Cardiac muscle cell (in vitro differentiated cells and primary cell): ENCODE data around the gene NUBP2. TPM values are rescaled to one million over a fixed set of nuclear protein-coding genes. Genes with fewer than 3 reads are reported as not detected.
A peak's percentile ranks its signal among the peaks of the same experiment; 100 is the strongest.

Experiments
- DNase-seq, 2 donors: peaks; one replicate each; pipeline versions ENCODE4 v3.0.0 to v3.0.0-alpha.2; 2010 to 2017; ENCODE audit warnings: low read depth in 1 of 2, low spot score in 1 of 2
- H3K27ac ChIP-seq: fragments of 200-600 bp; sonication (generic); 2 replicates; pipeline ENCODE4 v1.5.1; 2016
- H3K27me3 ChIP-seq: fragments of 200-600 bp; sonication (generic); 2 replicates; pipeline ENCODE4 v1.6.0; 2016; ENCODE audit warnings: control low read depth
- H3K36me3 ChIP-seq: fragments of 200-600 bp; sonication (generic); 2 replicates; pipeline ENCODE4 v1.5.1; 2016; ENCODE audit warnings: control low read depth
- H3K4me1 ChIP-seq: fragments of 200-600 bp; sonication (generic); 2 replicates; pipeline ENCODE4 v1.8.1; 2017; ENCODE audit warnings: low read depth, mild to moderate bottlenecking, mixed run types
- H3K4me3 ChIP-seq: fragments of 200-600 bp; sonication (generic); 2 replicates; pipeline ENCODE4 v1.5.1; 2016; ENCODE audit warnings: mild to moderate bottlenecking
- H3K9me3 ChIP-seq: fragments of 200-600 bp; sonication (generic); 2 replicates; pipeline ENCODE4 v1.5.1; 2017; ENCODE audit warnings: low read depth, mild to moderate bottlenecking, control low read depth
- CTCF ChIP-seq: IDR thresholded peaks from 2 replicates; pipeline ENCODE4 v1.5.1; 2012; ENCODE audit warnings: low read depth, mild to moderate bottlenecking, low read length
- polyA plus RNA-seq: library from polyadenylated mRNA; unstranded; fragments of >200 nt; fragmentation: Nextera tagmentation; extraction: Ambion mirVana; gene quantifications from 2 replicates; pipeline ENCODE4 v1.2.1, GENCODE V29; 2016
- total RNA-seq: library from RNA; depleted of rRNA; stranded (reverse); fragments of >200 nt; gene quantifications from 2 replicates; pipeline ENCODE4 v1.2.3, GENCODE V29; 2016

Gene NUBP2
- total and polyA plus RNA-seq, 2 experiments from 2014 or later = 138 to 151 TPM

- no peaks in the 10 kb centered on the region for H3K27me3 ChIP-seq
- no peaks in the 10 kb centered on the region for H3K9me3 ChIP-seq
- peaks cover 3% of the 10 kb centered on the region for H3K36me3 ChIP-seq
- H3K4me3 ChIP-seq = peak overlapping the region; percentile 83
- no peak for DNase-seq
- TF ChIP-seq CTCF = no peak
- H3K4me1 ChIP-seq = peaks cover 17% of the 10 kb centered on the region
- H3K27ac ChIP-seq = peak overlapping the region; percentile 92
Measured at GRCh38 chr16:1825381-1825863, 42.7 kb downstream of the NUBP2 start.

GRCh38 chr16:1825864-1826690 is 43.3 kb downstream of the NUBP2 start:
- TF ChIP-seq CTCF = no peak
- Histone ChIP-seq H3K36me3 (peaks cover 3% of the 10 kb centered on the region), H3K4me3 (peak overlapping the region; percentile 83), H3K27me3 (no peaks in the 10 kb centered on the region), H3K27ac (peak overlapping the region; percentile 92), H3K9me3 (no peaks in the 10 kb centered on the region), H3K4me1 (peaks cover 17% of the 10 kb centered on the region)
- peak; percentile 11 to 82 for DNase-seq

GRCh38 chr16:1826691-1827573 is 44.2 kb downstream of the NUBP2 start, which contains the start of the genes FAHD1 and HAGH:
Gene FAHD1, plus strand, starts transcription at chr16:1827206. Its CDS starts 33 bp downstream, at chr16:1827239.
Gene HAGH, minus strand, starts transcription at chr16:1826825. Its CDS starts 38 bp downstream, at chr16:1826787.
- H3K9me3 ChIP-seq = no peaks in the 10 kb centered on the region
- H3K36me3 ChIP-seq = peaks cover 3% of the 10 kb centered on the region
- peak within 1 kb of the TSS; percentile 83 for H3K4me3 ChIP-seq
- no peak for TF ChIP-seq CTCF
- peak; percentile 93 to 97 for DNase-seq
- H3K4me1 ChIP-seq = peaks cover 17% of the 10 kb centered on the region
- no peaks in the 10 kb centered on the region for H3K27me3 ChIP-seq
- H3K27ac ChIP-seq = peak within 1 kb of the TSS; percentile 92

- TF ChIP-seq CTCF = no peak
- no peak for DNase-seq
- H3K27ac ChIP-seq = no peak overlapping the region
- H3K27me3 ChIP-seq = no peaks in the 10 kb centered on the region
- H3K4me3 ChIP-seq = peak overlapping the region; percentile 83
- no peaks in the 10 kb centered on the region for H3K36me3 ChIP-seq
- no peaks in the 10 kb centered on the region for H3K9me3 ChIP-seq
- H3K4me1 ChIP-seq = peaks cover 17% of the 10 kb centered on the region
Measured at GRCh38 chr16:1828645-1829410, 46.1 kb downstream of the NUBP2 start.

GRCh38 chr16:1830213-1830612 is 47.5 kb downstream of the NUBP2 start:
- Histone ChIP-seq H3K4me3 (no peak overlapping the region), H3K9me3 (no peaks in the 10 kb centered on the region), H3K4me1 (peaks cover 17% of the 10 kb centered on the region), H3K27me3 (no peaks in the 10 kb centered on the region), H3K36me3 (no peaks in the 10 kb centered on the region), H3K27ac (no peak overlapping the region)
- no peak for TF ChIP-seq CTCF
- DNase-seq = no peak
